Keratinocyte (primary cell): ENCODE measurements around the gene UBE2V1.

ENCODE experiments used
- EZH2 ChIP-seq: IDR thresholded peaks from one replicate; pipeline ENCODE4 v1.6.1; 2012; ENCODE audit warnings: inconsistent platforms, mild to moderate bottlenecking, low read length, moderate library complexity
- TF ChIP-seq, protein P1 (sequence below), 3 experiments: IDR thresholded peaks in 1 of 3; conservative IDR thresholded peaks in 1 of 3; optimal IDR thresholded peaks in 1 of 3; 2 replicates in 2 of 3; 3 replicates in 1 of 3; pipeline versions ENCODE3 to v1.5.1; 2011; ENCODE audit warnings: low read length in 3 of 3, mild to moderate bottlenecking in 3 of 3, moderate library complexity in 2 of 3, control low read depth in 1 of 3, inconsistent platforms in 1 of 3; ENCODE audit not compliant: insufficient read depth in 2 of 3; ENCODE audit errors: extremely low read depth in 1 of 3

DNA sequence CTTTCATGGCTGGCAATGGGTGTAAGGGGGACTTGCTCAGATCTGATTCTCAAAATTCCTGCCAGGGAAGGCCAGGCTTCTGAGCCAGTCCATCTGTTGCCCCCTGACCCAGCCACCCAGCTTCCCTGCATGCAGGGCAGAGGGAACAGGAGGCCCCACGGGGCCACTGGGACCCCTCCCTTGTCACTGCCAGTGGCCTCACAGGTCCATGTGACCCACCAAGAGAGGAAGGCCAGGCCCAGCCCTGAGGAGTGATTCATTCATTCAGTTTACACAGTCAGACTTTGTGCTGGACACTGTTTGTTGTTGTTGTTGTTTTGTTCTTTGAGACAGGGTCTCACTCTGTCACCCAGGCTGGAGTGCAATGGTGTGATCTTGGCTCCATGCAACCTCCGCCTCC lies 39.5 kb downstream of the UBE2V1 start:
- TF ChIP-seq, protein P1, sequence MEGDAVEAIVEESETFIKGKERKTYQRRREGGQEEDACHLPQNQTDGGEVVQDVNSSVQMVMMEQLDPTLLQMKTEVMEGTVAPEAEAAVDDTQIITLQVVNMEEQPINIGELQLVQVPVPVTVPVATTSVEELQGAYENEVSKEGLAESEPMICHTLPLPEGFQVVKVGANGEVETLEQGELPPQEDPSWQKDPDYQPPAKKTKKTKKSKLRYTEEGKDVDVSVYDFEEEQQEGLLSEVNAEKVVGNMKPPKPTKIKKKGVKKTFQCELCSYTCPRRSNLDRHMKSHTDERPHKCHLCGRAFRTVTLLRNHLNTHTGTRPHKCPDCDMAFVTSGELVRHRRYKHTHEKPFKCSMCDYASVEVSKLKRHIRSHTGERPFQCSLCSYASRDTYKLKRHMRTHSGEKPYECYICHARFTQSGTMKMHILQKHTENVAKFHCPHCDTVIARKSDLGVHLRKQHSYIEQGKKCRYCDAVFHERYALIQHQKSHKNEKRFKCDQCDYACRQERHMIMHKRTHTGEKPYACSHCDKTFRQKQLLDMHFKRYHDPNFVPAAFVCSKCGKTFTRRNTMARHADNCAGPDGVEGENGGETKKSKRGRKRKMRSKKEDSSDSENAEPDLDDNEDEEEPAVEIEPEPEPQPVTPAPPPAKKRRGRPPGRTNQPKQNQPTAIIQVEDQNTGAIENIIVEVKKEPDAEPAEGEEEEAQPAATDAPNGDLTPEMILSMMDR (optimal IDR thresholded peaks at IDR 0.05 in 1 of 3, IDR thresholded peaks at IDR 0.05 in 1 of 3, conservative IDR thresholded peaks at IDR 0.05 in 1 of 3; ENCODE audit: extremely low read depth in 1 of 3, insufficient read depth in 2 of 3, low read length in 3 of 3) = no peak
- TF ChIP-seq EZH2 = no peak
